Activated CD4-positive, CD25-positive, alpha-beta regulatory T cell treated with anti-CD3 and anti-CD28 coated beads, Interleukin-2, amount 50 U/mL, for 16 hours (primary cell): ENCODE results near the gene HMGXB3.

Source experiments
- DNase-seq: peaks from one replicate; pipeline ENCODE4 v3.0.0-alpha.2; 2020; ENCODE audit warnings: low read depth, low spot score

HMGXB3 gene

DNA sequence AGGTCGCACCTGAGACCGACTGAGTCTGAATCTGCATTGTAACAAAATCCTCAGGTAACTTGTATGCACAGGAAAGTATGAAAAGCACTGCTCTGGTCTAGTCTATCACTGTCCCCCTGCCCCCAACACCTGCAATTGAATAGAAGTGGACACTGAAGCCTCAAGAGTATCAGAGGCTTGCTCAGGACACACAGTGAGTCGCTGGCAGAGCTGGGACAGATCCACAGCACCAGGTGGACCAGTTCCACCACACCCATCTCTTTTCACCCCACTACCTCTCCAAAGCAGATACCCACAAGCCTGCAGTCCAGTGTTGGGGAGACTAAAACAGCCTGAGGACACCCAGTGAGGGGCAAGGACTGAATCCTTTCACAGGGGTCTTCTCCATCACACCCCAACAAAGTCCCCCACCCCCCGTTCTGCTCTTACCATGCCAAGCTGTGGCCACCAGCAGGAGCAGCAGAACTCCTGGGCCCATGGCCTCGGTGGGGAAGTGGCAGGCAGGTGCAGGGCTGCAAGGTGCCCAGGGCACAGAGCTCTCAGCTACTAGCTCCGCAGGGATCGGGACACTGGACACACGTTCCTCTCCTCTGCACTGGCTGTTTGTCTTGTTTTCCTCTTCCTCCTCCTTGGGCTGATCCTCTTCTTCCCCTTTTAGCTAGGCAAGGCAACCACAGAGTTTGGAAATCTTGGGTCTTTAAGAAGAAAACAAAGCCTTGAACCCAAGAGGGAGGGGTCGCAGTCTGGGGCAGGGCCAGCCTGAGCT, 85.6 kb downstream of the HMGXB3 start, which contains the start of gene CSF1R:
TSS of gene CSF1R (minus strand) at position 605 of the 766 bp plus-strand sequence. CDS start at position 478, 127 bp downstream.
- no peak for DNase-seq

DNA sequence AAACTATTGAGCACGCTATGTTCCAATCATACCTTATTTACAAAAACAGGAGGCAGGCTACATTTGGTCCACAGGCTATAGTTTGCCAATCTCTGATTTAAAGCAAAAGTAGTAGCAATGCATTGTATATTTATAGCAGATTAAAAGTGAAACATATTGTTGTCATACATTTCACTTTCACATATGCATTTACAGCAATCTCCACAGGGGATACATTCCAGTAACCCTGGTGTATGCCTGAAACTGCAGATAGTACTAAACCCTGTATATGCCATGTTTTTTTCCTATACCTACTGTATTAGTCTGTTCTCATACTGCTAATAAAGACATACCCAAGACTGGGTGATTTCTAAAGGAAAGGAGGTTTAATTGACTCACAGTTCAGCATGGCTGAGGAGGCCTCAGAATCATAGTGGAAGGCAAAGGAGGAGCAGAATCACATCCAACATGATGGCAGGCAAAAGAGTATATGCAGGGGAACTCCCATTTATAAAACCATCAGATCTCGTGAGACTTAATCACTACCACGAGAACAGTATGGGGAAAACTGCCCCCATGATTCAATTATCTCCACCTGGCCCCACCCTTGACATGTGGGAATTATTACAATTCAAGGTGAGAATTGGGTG, 91.7 kb downstream of the HMGXB3 start:
- DNase-seq = no peak

DNA sequence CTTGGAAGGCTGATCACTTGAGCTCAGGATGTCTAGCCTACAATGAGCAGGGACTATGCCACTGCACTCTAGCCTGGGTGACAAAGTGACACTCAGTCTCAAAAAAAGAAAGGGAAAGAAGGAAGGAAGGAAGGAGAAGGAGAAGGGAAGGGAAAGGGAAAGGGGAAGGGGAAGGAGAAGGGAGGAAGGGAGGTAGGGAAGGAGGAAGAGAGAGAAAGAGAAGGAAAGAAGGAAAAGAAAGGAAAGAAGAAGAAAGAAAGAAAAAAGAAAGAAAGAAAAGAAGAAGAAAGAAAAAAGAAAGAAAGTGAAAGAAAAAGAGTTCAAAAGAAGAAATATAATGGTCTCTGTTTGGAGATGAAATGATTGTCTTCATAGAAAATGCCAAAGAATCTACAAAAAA, 96.6 kb downstream of the HMGXB3 start:
- no peak for DNase-seq

DNA sequence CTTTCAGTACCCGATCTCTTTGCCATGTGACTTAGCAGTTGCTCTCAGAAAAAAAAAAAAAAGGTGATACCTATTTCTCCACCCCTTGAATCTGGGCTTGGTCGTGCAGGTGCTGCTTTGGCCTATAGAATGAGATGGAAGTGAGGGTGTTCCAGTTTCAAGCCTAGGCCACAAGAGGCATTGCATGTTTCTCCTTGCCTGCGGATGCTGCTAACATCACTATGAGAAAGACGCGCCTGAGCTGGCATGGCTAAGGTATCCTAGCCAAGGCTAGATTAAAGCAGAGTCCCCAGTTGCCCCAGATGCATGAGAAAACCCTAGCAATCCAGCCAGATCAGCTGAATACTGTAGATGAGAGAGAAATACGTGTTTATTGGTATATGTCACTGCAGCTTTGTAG, 100.5 kb downstream of the HMGXB3 start:
- no peak for DNase-seq
